H1 (cell line): ENCODE data around the gene CAB39L.

ENCODE experiments used
- CTCF ChIP-seq, 3 experiments: IDR thresholded peaks; 1 replicate in 2 of 3; 2 replicates in 1 of 3; pipeline versions ENCODE4 v1.5.1 to v1.6.1; 2011; ENCODE audit warnings: low read length in 3 of 3, mild to moderate bottlenecking in 3 of 3, inconsistent platforms in 2 of 3, low read depth in 1 of 3, moderate library complexity in 1 of 3; ENCODE audit not compliant: insufficient read depth in 1 of 3; ENCODE audit errors: control extremely low read depth in 1 of 3
- EP300 ChIP-seq, 2 experiments: IDR thresholded peaks; 1 replicate in 1 of 2; 2 replicates in 1 of 2; pipeline ENCODE4 v1.6.1; 2011 to 2012; ENCODE audit warnings: low read depth in 2 of 2, low read length in 2 of 2, mild to moderate bottlenecking in 2 of 2, borderline replicate concordance in 1 of 2, inconsistent platforms in 1 of 2, moderate library complexity in 1 of 2
- EZH2 ChIP-seq: fragments of 200-600 bp; sonication (generic); IDR thresholded peaks from 2 replicates; pipeline ENCODE4 v1.7.1; 2012; ENCODE audit warnings: low read depth, mild to moderate bottlenecking, moderate library complexity, low read length, inconsistent platforms; ENCODE audit not compliant: severe bottlenecking
- HDAC6 ChIP-seq: IDR thresholded peaks from one replicate; pipeline ENCODE4 v1.7.1; 2012; ENCODE audit warnings: low read depth, mild to moderate bottlenecking, inconsistent platforms, low read length, moderate library complexity
- JUND ChIP-seq: IDR thresholded peaks from 2 replicates; pipeline ENCODE4 v1.6.1; 2011; ENCODE audit warnings: mild to moderate bottlenecking, improper control_type of control experiment, low read length
- PHF8 ChIP-seq: fragments of 200-600 bp; sonication (generic); conservative IDR thresholded peaks from 2 replicates; pipeline ENCODE4 v1.7.1; 2012; ENCODE audit warnings: low read depth, mild to moderate bottlenecking, inconsistent platforms, low read length, moderate library complexity
- SAP30 ChIP-seq: fragments of 300-600 bp; sonication (generic); IDR thresholded peaks from 2 replicates; pipeline ENCODE4 v1.7.1; 2012; ENCODE audit warnings: low read length, moderate library complexity, mild to moderate bottlenecking, inconsistent platforms; ENCODE audit not compliant: insufficient read depth, insufficient replicate concordance
- SIN3A ChIP-seq, 2 experiments: IDR thresholded peaks in 1 of 2; conservative IDR thresholded peaks in 1 of 2; 2 replicates each; pipeline ENCODE4 v1.6.1; 2011 to 2012; ENCODE audit warnings: low read length in 2 of 2, improper control_type of control experiment in 1 of 2, low read depth in 1 of 2, mild to moderate bottlenecking in 1 of 2
- TF ChIP-seq, protein P1 (sequence below): IDR thresholded peaks from 2 replicates; pipeline ENCODE4 v1.6.1; 2012; ENCODE audit warnings: inconsistent platforms

DNA sequence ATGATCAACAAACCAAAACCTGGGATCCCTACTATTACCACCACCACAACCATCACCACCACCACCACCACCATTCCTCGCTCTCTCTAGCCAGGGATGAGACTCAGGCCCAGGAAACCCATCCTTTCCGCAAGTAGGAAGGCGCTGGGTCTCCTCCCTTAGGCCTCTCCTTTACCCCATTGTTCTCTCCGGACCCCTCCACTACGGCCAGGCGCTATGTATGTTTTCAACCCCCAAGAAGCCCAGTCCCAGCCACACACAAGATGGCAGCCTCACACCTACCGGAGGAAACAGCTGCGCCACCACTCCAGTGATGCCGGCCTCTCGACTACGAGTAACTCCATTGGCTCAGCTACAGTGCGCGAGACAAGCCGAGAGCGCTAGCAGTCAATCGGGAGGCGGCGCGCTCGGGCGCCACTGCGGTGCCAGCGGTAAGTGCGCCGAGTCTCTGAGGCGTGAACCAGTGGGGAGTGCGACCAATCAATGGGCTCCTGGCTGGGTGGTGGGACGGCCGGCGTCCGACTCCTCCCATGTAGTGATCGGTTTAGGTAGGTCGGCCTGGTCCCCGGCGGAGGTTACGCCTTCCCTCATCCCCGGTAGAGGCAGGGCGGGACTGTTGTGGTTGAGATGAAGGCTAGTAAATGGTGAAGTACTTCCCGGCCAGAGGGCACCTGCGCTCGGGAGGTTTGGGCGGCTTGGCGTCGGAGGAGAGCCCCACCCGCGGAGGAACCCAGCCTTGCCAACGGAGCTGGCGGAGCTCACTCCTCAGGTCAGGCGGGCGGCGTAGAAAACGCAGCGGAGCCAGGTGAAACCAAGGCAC lies at the start of gene CAB39L, which contains the start of gene SETDB2:
- no peak for TF ChIP-seq HDAC6
- TF ChIP-seq CTCF (IDR thresholded peaks at IDR 0.05; ENCODE audit: control extremely low read depth in 1 of 3, insufficient read depth in 1 of 3, low read depth in 1 of 3, low read length in 3 of 3) = peak; percentile 23 to 48 (median 30)
- peak; percentile 56 to 62; a peak in 2 of 4 replicates for TF ChIP-seq SIN3A (conservative IDR thresholded peaks at IDR 0.05 in 1 of 2, IDR thresholded peaks at IDR 0.05 in 1 of 2; ENCODE audit: low read depth in 1 of 2, low read length in 2 of 2)
- no peak for TF ChIP-seq SAP30
- TF ChIP-seq JUND = no peak
- peak; percentile 85 for TF ChIP-seq PHF8
- no peak for TF ChIP-seq EZH2
- TF ChIP-seq, protein P1, sequence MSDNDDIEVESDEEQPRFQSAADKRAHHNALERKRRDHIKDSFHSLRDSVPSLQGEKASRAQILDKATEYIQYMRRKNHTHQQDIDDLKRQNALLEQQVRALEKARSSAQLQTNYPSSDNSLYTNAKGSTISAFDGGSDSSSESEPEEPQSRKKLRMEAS = peak; percentile 65
- peak in 1 of 2 experiments; percentile 30; a peak in 1 of 3 replicates for TF ChIP-seq EP300 (IDR thresholded peaks at IDR 0.05; ENCODE audit: borderline replicate concordance in 1 of 2, low read depth in 2 of 2, low read length in 2 of 2)
